ENCODE data around the gene TIPRL.

TIPRL gene

GRCh38 chr1:168220470-168220871 is 41.7 kb downstream of the TIPRL start:
- Mint-ChIP-seq H3K4me3 (no peak overlapping the region), H3K36me3 (no peaks in the 10 kb centered on the region), H3K9me3 (no peaks in the 10 kb centered on the region), H3K4me1 (peaks cover 9% of the 10 kb centered on the region), H3K27ac (peak overlapping the region; percentile 32)
- ATAC-seq (no peak), DNase-seq (ENCODE audit: low spot score in 2 of 2) (no peak)

- Mint-ChIP-seq H3K4me1 (peaks cover 9% of the 10 kb centered on the region), H3K27ac (no peak overlapping the region), H3K36me3 (no peaks in the 10 kb centered on the region), H3K4me3 (no peak overlapping the region), H3K9me3 (no peaks in the 10 kb centered on the region)
- no peak for ATAC-seq
- no peak for DNase-seq (ENCODE audit: low spot score in 2 of 2)
Measured at GRCh38 chr1:168221275-168221674, 42.5 kb downstream of the TIPRL start.

GRCh38 chr1:168223261-168223660 is 44.5 kb downstream of the TIPRL start:
- no peaks in the 10 kb centered on the region for H3K9me3 Mint-ChIP-seq
- ATAC-seq: no peak
- DNase-seq (ENCODE audit: low spot score in 2 of 2): peak in 1 of 2 donors; percentile 34
- peaks cover 24% of the 10 kb centered on the region for H3K4me1 Mint-ChIP-seq
- peaks cover 18% of the 10 kb centered on the region for H3K36me3 Mint-ChIP-seq
- H3K4me3 Mint-ChIP-seq: no peak overlapping the region
- H3K27ac Mint-ChIP-seq: no peak overlapping the region

DNA sequence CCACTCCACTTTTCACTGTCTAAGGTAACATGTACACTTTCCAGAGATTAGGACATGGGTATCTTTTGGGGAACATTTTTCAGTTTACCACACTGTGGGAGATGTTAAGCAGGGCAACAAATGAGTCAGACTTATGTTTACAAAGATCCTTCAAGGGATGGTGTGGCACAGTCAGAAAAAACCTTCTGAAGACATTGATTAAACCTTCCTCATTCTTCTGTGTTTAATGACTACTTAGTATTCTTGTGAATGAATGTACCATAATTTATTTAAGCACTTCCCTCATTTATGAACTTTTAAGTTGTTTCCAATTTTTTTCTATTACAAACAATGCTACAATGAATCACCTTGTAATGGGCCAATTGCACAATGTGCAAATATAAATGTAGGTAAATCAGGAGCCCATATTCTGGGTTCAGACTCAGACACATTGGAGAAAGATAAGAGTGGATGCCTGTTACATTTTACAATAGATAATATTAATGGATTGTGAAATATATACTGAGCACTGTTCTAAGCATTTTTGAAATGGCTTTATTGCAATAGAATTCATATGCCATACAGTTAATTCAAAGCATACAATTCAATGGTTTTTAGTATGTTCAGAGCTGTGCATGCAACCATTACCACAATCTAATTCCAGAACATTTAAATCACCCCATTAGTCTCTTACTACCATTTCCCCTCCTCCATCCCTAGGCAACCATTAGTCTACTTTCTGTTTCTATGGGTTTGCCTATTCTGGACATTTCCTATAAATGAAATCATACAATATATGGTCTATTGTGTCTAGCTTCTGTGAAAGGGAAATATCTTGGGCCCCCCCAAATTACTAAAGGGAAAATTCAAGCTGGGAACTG is 45.1 kb downstream of the TIPRL start:
- Mint-ChIP-seq H3K9me3 (no peaks in the 10 kb centered on the region), H3K4me1 (peaks cover 30% of the 10 kb centered on the region), H3K4me3 (no peak overlapping the region), H3K27ac (no peak overlapping the region), H3K36me3 (peaks cover 20% of the 10 kb centered on the region)
- ATAC-seq: no peak
- DNase-seq (ENCODE audit: low spot score in 2 of 2): no peak

GRCh38 chr1:168224991-168225390 is 46.2 kb downstream of the TIPRL start:
- Mint-ChIP-seq H3K36me3 (peaks cover 28% of the 10 kb centered on the region), H3K9me3 (no peaks in the 10 kb centered on the region), H3K27ac (peak overlapping the region; percentile 89), H3K4me3 (peak overlapping the region; percentile 74), H3K4me1 (peaks cover 40% of the 10 kb centered on the region)
- no peak for ATAC-seq
- DNase-seq (ENCODE audit: low spot score in 2 of 2): no peak

GRCh38 chr1:168225476-168226190 is 46.9 kb downstream of the TIPRL start, which contains the start of gene SFT2D2:
Gene SFT2D2 (plus strand): TSS chr1:168226004. CDS start chr1:168226080, 76 bp downstream.
- peaks cover 41% of the 10 kb centered on the region for H3K4me1 Mint-ChIP-seq
- peak within 1 kb of the TSS; percentile 74 for H3K4me3 Mint-ChIP-seq
- peak within 1 kb of the TSS; percentile 89 for H3K27ac Mint-ChIP-seq
- ATAC-seq: peak; percentile 95
- H3K36me3 Mint-ChIP-seq: peaks cover 31% of the 10 kb centered on the region
- peak; percentile 70 to 89 for DNase-seq (ENCODE audit: low spot score in 2 of 2)
- no peaks in the 10 kb centered on the region for H3K9me3 Mint-ChIP-seq

DNA sequence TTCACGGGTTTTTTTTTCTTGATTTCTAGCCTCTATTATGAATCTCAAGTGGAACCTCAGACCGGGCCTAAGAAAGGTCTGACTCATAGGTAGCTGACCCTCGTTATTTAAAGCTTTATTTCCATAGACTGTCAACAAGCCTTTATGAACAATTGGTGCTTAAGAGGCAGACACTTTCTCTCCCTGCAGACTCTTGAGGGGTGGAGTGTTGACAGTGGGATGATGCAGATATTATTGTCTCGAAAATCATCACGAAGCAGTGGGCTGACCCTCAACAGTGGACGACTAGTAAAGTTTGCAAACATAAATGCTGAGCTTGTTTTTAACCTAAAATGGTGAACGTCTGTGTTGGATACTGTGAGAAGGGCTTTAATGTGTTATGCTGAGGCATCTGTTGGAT is 48.9 kb downstream of the TIPRL start:
- Mint-ChIP-seq H3K4me1 (peaks cover 58% of the 10 kb centered on the region), H3K27ac (peak overlapping the region; percentile 89), H3K36me3 (peaks cover 49% of the 10 kb centered on the region), H3K9me3 (no peaks in the 10 kb centered on the region), H3K4me3 (peak overlapping the region; percentile 74)
- DNase-seq (ENCODE audit: low spot score in 2 of 2) (no peak), ATAC-seq (no peak)

GRCh38 chr1:168229893-168230292 is 51.1 kb downstream of the TIPRL start:
- H3K36me3 Mint-ChIP-seq: peaks cover 72% of the 10 kb centered on the region

DNA sequence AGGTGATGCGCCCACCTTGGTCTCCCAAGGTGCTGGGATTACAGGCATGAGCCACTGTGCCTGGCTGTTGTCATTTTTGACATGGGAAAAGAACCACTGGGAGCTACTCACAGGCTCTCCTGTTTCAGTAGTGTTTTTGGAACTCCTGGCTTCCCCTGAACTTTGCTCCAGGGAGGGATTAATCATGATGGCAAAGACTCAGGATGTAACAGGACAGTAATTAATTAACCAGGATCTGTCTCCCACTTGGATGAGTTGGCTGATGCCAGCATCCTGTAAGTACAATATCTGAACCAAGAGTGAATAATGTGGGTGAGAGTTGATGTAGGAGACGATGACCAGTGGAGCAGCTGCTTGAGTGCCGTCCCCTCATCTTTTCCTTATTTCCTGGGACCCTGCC is 51.9 kb downstream of the TIPRL start:
- no peak for ATAC-seq
- Mint-ChIP-seq H3K27ac (no peak overlapping the region), H3K9me3 (no peaks in the 10 kb centered on the region), H3K4me1 (peaks cover 78% of the 10 kb centered on the region), H3K4me3 (no peak overlapping the region), H3K36me3 (peaks cover 80% of the 10 kb centered on the region)
- DNase-seq (ENCODE audit: low spot score in 2 of 2): no peak

More at GRCh38 chr1:168229893-168230292, 51.1 kb downstream of the TIPRL start:
- no peak overlapping the region for H3K27ac Mint-ChIP-seq
- H3K4me3 Mint-ChIP-seq: no peak overlapping the region
- ATAC-seq (no peak), DNase-seq (ENCODE audit: low spot score in 2 of 2) (no peak)
- H3K9me3 Mint-ChIP-seq: no peaks in the 10 kb centered on the region
- peaks cover 75% of the 10 kb centered on the region for H3K4me1 Mint-ChIP-seq

DNA sequence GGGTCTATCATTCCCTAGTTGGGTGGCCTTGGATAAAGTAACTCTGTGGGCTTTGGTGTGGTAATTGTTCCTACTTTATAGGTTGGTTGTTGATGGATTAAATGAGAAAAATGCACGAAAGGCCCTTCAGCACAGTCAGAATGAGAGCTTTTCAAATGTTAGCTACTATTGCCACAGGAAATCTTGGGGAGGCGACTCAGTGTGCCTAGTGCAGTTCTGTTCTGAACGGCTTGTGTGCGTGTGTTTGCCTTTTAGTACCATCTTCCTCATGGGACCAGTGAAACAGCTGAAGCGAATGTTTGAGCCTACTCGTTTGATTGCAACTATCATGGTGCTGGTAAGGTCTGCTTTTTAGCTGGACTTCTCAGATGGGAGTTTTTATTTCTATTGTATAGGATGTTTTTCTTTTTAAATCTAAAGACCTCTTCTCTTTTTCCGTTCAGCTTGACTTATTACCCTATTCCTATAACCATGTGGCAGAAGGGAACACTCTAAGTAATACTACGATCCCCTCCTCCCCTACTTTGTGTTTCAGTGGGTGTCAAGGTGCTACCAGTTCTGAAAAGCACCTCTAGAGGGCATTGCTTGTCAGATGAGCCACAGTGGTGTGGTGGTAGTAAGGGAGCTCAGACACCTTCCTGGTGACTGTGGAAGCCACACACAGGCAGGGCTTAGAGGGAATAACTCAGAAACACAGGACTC is 56.2 kb downstream of the TIPRL start:
- peaks cover 94% of the 10 kb centered on the region for H3K36me3 Mint-ChIP-seq
- H3K4me1 Mint-ChIP-seq: peaks cover 71% of the 10 kb centered on the region
- peak; percentile 82 for ATAC-seq
- no peaks in the 10 kb centered on the region for H3K9me3 Mint-ChIP-seq
- peak overlapping the region; percentile 30 for H3K4me3 Mint-ChIP-seq
- H3K27ac Mint-ChIP-seq: no peak overlapping the region
- peak in 1 of 2 donors; percentile 65 for DNase-seq (ENCODE audit: low spot score in 2 of 2)

DNA sequence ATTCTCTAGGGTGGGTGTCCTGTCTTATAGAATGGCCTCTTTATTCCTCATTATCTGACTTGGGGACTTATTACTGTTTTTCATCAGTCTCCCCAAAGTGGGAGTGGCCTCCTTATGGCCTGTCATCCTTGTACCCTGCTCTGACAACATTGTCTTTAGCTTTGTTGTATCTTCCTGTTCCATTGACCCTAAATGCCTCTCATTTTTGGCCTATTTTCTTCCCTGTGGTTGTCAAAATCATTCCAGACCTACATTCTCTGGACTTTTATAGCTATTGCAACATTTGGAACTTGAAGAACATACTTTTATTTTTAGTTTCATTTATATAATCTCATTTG is 56.8 kb downstream of the TIPRL start:
- peak overlapping the region; percentile 30 for H3K4me3 Mint-ChIP-seq
- H3K4me1 Mint-ChIP-seq: peaks cover 70% of the 10 kb centered on the region
- H3K9me3 Mint-ChIP-seq: no peaks in the 10 kb centered on the region
- H3K36me3 Mint-ChIP-seq: peaks cover 97% of the 10 kb centered on the region
- ATAC-seq (peak; percentile 3), DNase-seq (ENCODE audit: low spot score in 2 of 2) (no peak)
- H3K27ac Mint-ChIP-seq: no peak overlapping the region

DNA sequence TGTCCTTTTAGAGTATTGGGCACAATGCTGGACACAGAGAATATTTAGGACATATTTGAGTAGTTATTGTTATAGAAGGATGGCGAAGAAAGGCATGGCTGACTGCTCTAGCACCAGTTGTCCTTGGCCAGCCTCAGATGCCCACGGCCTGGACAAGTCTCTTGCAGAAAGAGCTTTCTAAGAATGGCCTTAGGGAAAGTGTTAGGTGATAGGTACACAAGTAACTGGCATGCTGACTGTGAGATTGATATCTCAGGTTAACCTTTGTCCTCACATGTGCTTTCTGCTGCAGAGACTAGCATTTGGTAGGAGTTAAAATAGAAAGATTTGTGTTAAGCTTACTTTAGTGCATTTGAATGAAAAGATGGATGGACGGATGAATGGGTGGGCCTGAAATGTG is 57.2 kb downstream of the TIPRL start:
- H3K4me1 Mint-ChIP-seq: peaks cover 66% of the 10 kb centered on the region
- no peak for ATAC-seq
- no peak overlapping the region for H3K4me3 Mint-ChIP-seq
- peak overlapping the region; percentile 2 for H3K27ac Mint-ChIP-seq
- no peaks in the 10 kb centered on the region for H3K9me3 Mint-ChIP-seq
- H3K36me3 Mint-ChIP-seq: peaks cover 97% of the 10 kb centered on the region
- no peak for DNase-seq (ENCODE audit: low spot score in 2 of 2)

DNA sequence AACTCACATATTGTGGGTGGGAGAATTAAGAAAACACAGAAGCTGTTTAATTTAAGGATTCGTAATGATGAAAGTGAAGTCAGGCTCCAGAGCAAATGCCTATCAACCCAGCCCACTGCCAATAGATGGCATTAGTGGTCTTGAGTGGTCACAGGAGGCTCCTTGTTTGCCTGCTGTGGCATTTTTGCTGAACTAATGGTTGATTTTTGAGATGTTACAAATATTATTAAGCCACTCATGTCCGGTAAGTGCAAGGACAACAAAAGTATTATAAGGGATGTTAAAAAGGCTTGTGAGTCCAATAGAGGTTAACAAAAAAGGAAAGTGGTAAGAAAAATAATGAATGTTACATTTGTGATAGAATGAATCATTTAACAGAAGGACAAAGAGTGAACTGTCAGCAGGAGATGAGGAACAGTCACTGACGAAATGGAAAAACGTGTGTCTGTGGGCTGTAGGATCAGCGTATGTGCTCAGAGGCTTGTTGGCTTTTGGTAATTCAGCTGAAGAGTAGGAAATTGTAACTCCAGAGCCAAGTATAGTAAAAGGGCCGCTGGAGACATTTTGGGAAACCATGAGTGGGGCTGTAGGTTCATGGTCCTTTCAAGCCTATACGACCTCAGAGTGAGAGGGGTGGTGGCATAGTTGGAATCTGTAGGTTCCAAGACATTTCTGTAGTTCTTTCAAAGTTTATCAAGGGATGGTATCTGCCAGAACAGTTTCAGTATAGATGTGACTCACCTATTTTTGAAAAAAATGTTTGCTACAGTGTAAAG is 58.3 kb downstream of the TIPRL start:
- Mint-ChIP-seq H3K36me3 (peaks cover 99% of the 10 kb centered on the region), H3K27ac (no peak overlapping the region), H3K4me1 (peaks cover 57% of the 10 kb centered on the region), H3K9me3 (no peaks in the 10 kb centered on the region), H3K4me3 (no peak overlapping the region)
- DNase-seq (ENCODE audit: low spot score in 2 of 2): no peak
- peak; percentile 90 for ATAC-seq

DNA sequence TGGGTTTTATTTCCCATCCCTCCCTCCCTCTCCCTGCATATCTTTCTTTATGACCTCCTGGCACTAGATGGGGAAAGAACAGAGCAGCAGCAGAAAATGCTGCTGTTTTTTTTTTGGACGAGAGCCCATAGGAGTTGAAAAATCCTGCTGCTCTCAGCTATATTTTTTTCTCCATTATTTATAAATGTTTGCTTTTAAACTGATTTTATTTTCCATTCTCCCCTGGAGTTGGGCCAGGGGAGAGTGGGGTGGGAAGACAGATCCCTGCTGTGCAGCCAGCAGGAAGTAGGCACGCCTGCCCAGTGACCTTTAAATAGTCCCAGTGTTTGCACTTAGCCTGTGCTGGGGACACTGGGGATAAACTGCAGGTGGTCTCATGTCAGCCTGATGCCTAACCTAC is 64.4 kb downstream of the TIPRL start:
- Mint-ChIP-seq H3K9me3 (no peaks in the 10 kb centered on the region), H3K4me1 (peaks cover 46% of the 10 kb centered on the region), H3K4me3 (no peak overlapping the region), H3K27ac (no peak overlapping the region), H3K36me3 (peaks cover 100% of the 10 kb centered on the region)
- DNase-seq (ENCODE audit: low spot score in 2 of 2) (no peak), ATAC-seq (no peak)
